ENCODE data around the gene TCF4.

The TCF4 gene

DNA sequence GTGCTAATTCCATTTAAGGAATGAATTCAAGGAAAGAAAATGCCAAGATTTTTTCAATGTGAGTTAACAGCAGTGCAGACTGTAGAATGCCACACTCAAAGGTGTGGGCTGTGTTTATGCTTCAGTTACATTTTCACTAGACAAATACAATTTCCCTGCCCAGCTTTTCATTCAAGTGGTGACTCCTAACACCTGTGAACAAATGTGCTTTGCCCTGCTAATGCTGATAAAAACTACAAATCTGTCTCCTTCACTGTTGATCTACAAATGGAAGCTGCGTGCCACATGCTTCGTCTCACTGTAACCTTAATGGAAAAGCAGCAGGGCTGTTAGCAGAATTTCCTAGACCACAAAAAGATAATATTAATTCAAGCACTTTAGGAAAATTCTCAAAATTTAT, 19.8 kb upstream of the TCF4 start:
- Mint-ChIP-seq H3K4me1 (no peaks in the 10 kb centered on the region), H3K36me3 (ENCODE audit: low read depth) (no peaks in the 10 kb centered on the region)

DNA sequence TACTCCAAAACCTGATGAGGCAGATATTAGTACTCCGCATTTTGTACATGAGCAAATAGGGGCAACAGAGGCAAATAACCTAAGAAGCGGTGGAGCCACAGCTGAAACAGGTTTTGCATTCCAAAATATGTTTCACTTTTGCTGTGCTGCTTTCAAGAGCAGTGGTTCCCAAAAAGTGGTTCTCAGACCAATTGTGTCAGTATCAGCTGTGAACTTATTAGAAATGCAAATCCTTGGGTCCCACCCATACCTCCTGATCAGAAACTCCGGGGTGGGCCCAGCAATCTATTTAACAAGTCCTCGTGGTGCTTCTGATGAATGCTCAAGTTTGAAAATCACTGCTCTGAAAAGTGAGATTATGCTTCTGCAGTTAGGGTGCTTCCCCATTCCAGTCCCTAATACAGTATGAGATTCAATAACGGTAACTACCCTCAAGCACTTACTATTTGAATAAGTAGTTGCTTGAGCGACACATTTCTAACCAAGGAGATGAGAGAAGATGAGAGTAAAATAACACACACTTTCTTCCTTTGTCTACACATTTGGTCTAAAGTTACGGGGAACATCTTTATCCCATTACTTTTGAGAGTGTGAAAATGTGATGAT, 17.8 kb upstream of the TCF4 start:
- no peak for DNase-seq
- Mint-ChIP-seq H3K4me1 (no peaks in the 10 kb centered on the region), H3K27me3 (ENCODE audit: low read depth, poor library complexity) (no peaks in the 10 kb centered on the region), H3K9me3 (no peaks in the 10 kb centered on the region), H3K4me3 (no peak overlapping the region), H3K36me3 (ENCODE audit: low read depth) (no peaks in the 10 kb centered on the region), H3K27ac (no peak overlapping the region)
- TF ChIP-seq, protein P1, sequence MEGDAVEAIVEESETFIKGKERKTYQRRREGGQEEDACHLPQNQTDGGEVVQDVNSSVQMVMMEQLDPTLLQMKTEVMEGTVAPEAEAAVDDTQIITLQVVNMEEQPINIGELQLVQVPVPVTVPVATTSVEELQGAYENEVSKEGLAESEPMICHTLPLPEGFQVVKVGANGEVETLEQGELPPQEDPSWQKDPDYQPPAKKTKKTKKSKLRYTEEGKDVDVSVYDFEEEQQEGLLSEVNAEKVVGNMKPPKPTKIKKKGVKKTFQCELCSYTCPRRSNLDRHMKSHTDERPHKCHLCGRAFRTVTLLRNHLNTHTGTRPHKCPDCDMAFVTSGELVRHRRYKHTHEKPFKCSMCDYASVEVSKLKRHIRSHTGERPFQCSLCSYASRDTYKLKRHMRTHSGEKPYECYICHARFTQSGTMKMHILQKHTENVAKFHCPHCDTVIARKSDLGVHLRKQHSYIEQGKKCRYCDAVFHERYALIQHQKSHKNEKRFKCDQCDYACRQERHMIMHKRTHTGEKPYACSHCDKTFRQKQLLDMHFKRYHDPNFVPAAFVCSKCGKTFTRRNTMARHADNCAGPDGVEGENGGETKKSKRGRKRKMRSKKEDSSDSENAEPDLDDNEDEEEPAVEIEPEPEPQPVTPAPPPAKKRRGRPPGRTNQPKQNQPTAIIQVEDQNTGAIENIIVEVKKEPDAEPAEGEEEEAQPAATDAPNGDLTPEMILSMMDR (IDR thresholded peaks at IDR 0.05) = no peak

More for the DNA sequence above, 19.8 kb upstream of the TCF4 start:
- Mint-ChIP-seq H3K27me3 (ENCODE audit: low read depth, poor library complexity) (no peaks in the 10 kb centered on the region), H3K9me3 (no peaks in the 10 kb centered on the region), H3K4me3 (no peak overlapping the region), H3K27ac (no peak overlapping the region)
- TF ChIP-seq, protein P1 (IDR thresholded peaks at IDR 0.05) = no peak
- DNase-seq = no peak

DNA sequence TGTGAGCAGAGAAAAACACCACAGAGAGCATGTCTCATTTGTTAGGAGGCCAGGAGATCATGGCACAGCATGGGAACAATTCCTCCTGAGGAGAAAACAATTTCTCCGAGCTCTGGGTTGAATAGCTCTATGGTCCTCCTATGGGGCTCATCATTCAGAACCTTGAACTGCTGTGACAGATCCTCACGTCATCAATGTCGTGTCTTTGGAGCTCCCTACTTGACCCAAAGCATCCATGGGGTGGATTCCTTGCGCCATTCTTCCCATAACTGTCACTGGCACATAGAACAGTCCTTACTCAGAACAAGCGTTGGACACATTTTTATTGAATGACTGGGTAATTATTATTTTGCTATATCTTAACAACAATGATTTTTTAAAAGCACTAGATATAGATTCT, 15.8 kb upstream of the TCF4 start:
- Mint-ChIP-seq H3K4me3 (no peak overlapping the region), H3K9me3 (no peaks in the 10 kb centered on the region), H3K4me1 (no peaks in the 10 kb centered on the region), H3K36me3 (ENCODE audit: low read depth) (no peaks in the 10 kb centered on the region), H3K27ac (no peak overlapping the region), H3K27me3 (ENCODE audit: low read depth, poor library complexity) (no peaks in the 10 kb centered on the region)
- no peak for DNase-seq
- TF ChIP-seq, protein P1 (IDR thresholded peaks at IDR 0.05) = no peak

DNA sequence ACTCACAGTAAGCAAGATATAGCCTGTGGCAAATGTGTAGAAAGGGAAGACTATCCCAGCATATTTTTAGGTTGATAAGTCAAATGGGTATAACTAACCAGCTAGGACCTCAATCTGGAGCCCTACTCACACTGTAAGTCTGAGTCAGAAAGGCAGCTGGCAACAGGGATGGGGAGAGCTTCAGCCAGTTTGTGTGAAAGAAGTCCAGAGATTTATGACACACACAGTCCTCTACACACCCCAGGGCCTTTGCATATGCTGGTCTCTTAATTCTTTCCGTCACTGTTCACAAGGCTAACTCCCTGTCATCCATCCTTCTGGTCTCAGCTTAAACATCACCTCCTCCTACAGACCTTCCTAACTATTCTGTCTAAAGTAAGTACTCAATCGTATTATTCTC, 5.9 kb upstream of the TCF4 start:
- Mint-ChIP-seq H3K9me3 (no peaks in the 10 kb centered on the region), H3K4me3 (no peak overlapping the region), H3K27me3 (ENCODE audit: low read depth, poor library complexity) (peaks cover 5% of the 10 kb centered on the region), H3K27ac (no peak overlapping the region), H3K4me1 (no peaks in the 10 kb centered on the region), H3K36me3 (ENCODE audit: low read depth) (no peaks in the 10 kb centered on the region)
- no peak for DNase-seq
- TF ChIP-seq, protein P1 (IDR thresholded peaks at IDR 0.05) = no peak

DNA sequence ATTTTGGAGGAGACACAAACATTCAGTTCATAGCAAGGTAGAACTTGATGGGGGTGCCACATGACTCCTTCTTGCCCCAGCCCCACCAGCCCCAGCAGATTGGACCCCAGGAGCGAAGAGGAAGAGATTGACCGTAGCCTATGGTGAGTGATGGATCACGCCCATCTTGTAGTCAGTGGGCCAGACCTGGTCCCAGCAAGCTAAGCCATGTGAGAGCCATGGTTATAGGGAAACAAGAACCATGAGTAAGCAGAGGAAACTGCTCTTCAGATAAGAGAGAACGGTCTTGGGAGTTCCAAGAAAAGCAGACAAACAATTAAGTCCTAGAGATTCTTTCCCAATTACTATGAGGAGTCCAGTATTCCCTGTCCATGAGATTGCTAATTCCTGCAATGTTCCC, 4.6 kb upstream of the TCF4 start:
- TF ChIP-seq, protein P1 (IDR thresholded peaks at IDR 0.05) = no peak
- H3K4me3 Mint-ChIP-seq = no peak overlapping the region

DNA sequence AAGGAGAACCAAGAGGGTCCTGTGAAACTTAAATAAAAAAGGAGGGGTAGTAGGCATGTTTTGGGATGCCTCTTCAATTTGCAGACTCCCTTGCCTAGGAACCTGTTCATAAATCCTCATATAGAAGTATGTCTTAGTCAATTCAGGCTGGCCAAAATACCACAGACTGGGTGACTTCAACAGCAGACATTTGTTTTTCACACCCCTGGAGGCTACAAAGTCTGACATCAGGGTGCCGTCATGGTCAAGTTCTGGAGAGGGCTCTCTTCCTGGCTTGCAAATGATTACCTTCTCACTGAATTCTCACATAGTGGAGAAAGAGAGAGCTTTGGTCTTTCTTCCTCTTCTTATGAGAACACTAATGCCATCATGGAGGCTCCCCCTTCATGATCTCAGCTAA, 4.1 kb upstream of the TCF4 start:
- H3K4me1 Mint-ChIP-seq = no peaks in the 10 kb centered on the region
- DNase-seq = no peak
- H3K4me3 Mint-ChIP-seq = no peak overlapping the region
- H3K27ac Mint-ChIP-seq = no peak overlapping the region
- no peaks in the 10 kb centered on the region for H3K9me3 Mint-ChIP-seq
- peaks cover 5% of the 10 kb centered on the region for H3K27me3 Mint-ChIP-seq (ENCODE audit: low read depth, poor library complexity)
- H3K36me3 Mint-ChIP-seq (ENCODE audit: low read depth) = no peaks in the 10 kb centered on the region
- TF ChIP-seq, protein P1 (IDR thresholded peaks at IDR 0.05) = no peak

More for the DNA sequence above, 4.6 kb upstream of the TCF4 start:
- Mint-ChIP-seq H3K36me3 (ENCODE audit: low read depth) (no peaks in the 10 kb centered on the region), H3K4me1 (no peaks in the 10 kb centered on the region), H3K27ac (peak overlapping the region; percentile 36), H3K27me3 (ENCODE audit: low read depth, poor library complexity) (peaks cover 5% of the 10 kb centered on the region), H3K9me3 (no peaks in the 10 kb centered on the region)
- DNase-seq = no peak
